Activated T-cell treated with anti-CD3 and anti-CD28 coated beads for 24 hours (primary cell): ENCODE data around the gene DYNLT1.
A peak's percentile ranks its signal among the peaks of the same experiment; 100 is the strongest.
"Not testable (repeated sequence)": the region's sequence is repeated elsewhere in the genome, so short reads cannot be mapped to it uniquely, and the experiment has no call there.

ENCODE experiments used
- DNase-seq: peaks from one replicate; pipeline ENCODE4 v3.0.0-alpha.2; 2020; ENCODE audit warnings: low read depth

DYNLT1 gene

DNA sequence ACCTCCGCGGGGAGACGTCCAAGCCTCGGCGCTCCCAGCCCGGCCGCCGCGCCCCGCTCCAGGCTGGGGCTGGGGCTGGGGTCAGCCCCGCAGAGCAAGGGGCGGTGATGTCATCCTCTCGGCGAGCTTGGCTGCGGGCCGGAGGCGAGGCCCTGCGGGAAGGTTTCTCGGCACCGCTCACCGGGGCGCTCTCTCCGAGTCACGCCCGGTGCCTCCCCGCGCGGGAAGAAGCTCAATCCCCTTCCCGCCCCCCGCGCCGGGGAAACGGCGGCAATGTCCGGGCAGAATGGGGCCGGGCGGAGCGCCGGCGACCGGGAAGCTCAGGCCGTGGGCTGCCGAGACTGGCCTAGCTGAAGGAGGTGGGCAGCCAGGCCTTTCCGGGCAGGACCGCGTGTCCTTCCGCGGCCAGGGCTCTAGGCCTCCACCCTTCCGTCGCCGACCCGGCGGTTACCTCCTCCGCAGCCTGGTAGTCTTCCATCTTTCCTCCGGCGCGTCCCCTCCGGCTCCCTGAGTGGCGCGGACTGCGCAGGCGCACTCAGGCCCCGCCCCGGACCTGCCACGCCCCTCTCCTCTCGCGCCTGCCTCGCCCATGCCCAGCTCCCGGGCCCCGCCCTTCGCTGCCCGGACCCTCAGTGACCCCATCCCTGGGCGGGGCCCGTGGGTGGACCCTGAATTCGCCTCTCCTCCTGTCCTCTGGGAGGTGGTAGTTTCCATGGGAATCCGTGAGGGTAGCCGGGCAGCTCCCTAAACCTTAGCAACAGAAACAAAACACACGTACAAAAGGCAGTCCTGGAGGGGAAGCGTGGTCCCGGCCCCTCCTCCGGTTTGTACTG is at the start of gene DYNLT1:
TSS of gene DYNLT1 (minus strand) at position 513 of the 833 bp plus-strand sequence. CDS start at position 478, 35 bp downstream.
- peak; percentile 90 for DNase-seq

DNA sequence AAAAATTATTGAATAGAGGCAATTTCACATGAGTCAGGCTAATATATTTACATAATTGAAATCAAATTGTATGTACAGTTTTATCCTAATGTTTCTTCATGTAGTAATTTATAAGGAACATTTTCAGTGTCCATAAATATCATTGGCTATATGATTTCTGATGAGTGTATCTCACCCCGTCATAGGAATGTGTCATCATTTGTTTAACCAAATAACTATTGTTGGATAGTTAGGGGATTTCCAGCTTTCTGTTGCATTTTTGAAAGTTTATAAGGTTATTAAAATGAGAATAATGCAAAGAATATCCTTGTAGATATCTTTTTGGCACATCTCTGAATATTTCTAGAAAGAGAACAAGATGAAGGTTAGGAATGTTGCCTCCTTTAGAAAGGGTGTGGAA is 44.3 kb upstream of the DYNLT1 start:
- DNase-seq = no peak

- no peak for DNase-seq
Measured at GRCh38 chr6:158687506-158687905, 43.0 kb upstream of the DYNLT1 start.

DNA sequence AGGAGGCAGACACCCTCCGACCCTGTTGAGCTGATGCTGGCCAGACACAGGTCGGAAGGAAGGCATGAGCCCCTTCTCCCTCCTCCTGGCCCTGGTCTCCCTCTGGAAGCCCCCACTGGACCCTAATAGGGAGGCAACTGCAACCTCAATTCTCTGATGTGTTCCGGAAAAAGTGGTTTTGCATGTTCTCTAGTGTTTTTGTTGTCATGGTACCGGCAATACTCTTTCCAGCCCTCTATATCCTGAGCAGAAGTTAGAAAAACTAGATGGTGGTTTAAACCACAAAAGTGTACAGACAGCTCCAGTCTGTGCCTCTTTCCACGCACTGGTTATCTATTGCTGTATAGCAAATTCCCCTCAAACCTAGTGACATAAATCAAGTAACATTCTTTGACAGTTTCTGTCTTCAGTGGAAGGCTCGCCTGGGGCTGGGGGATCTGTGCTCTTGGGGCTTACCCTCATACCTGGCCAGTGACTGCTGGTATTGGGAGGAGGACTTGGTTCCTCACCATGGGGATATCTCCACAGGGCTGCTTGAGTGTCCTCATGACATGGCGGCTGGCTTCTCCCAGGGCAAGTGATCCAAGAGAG is 42.3 kb upstream of the DYNLT1 start:
- peak; percentile 11 for DNase-seq

DNA sequence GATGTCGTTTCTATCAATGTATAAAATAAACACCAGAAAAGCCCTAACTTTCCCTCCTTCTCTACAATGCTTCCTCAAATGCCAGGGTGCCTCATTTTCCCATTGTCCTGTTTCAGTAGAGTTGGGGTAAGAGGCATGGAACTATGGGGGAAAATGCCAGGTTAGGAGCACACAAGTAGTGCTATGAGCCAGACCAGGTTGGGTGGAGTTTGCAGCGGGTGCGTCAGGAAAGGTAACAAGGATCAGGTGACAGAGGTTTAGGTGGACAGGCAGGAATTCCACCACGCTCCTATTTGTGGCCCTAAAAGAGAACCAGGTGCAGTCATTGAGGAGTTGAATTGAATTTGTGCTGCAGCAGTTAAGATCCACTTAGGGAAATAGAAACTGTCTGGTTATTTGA is 41.8 kb upstream of the DYNLT1 start:
- no peak for DNase-seq

- no peak for DNase-seq
Measured at GRCh38 chr6:158684745-158685324, 40.3 kb upstream of the DYNLT1 start.

- no peak for DNase-seq
Measured at GRCh38 chr6:158684311-158684710, 39.8 kb upstream of the DYNLT1 start.

- no peak for DNase-seq
Measured at GRCh38 chr6:158680481-158680880, 35.9 kb upstream of the DYNLT1 start.

GRCh38 chr6:158680015-158680414 is 35.5 kb upstream of the DYNLT1 start:
- DNase-seq = no peak

- DNase-seq = no peak
Measured at GRCh38 chr6:158677906-158678578, 33.5 kb upstream of the DYNLT1 start.

GRCh38 chr6:158677094-158677493 is 32.6 kb upstream of the DYNLT1 start:
- not testable (repeated sequence) for DNase-seq

DNA sequence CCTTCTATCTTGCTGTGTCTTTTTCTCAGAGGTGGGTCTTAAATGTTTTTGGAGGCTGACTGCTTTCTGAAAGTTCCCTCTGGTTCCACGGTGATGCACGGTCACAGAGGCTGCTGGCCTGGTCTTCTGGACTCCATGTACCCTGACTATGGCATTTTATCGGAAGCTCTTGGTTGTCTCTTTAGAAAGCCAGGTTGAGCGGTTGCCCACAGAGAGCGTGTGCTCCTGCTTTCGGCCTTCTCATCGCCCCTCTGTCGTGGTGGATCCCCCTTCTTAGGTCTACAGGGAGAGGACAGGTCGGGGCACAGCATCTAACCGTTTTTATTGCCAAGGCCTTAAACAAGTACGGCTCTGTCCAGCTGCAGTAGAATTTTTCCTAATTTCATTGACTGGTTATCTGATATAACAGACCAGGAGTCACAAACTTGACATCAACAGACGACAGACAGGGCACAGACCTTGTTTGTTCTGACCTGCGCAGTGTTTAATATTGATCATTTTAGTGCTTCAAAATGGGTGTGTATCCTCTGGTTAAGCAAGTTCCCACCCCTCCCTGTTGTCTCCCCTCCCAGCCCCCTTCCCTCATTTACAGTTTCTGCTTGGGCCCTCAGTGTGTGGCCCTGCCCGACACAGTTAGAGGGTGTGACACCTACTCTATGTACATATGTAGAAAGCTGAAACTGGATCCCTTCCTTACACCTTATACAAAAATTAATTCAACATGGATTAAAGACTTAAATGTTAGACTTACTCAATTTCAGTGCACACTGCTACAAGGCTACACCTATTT is 30.0 kb upstream of the DYNLT1 start:
- no peak for DNase-seq

- no peak for DNase-seq
Measured at GRCh38 chr6:158672726-158673125, 28.2 kb upstream of the DYNLT1 start.

DNA sequence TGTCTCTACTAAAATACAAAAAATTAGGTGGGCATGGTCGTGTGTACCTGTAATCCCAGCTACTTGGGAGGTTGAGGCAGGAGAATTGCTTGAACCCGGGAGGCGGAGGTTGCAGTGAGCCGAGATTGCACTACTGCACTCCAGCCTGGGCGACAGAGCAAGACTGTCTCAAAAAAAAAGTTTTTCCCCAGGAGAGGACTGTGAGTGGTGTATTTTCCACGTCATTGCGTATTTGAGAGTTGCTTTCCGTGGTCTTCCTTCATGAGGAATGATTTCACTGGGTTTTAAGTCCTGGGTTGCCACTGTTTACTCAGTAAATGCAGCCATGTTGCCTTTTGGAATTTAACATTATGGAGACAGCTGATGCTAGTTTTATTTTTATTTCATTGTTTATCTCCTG is 27.6 kb upstream of the DYNLT1 start:
- not testable (repeated sequence) for DNase-seq

DNA sequence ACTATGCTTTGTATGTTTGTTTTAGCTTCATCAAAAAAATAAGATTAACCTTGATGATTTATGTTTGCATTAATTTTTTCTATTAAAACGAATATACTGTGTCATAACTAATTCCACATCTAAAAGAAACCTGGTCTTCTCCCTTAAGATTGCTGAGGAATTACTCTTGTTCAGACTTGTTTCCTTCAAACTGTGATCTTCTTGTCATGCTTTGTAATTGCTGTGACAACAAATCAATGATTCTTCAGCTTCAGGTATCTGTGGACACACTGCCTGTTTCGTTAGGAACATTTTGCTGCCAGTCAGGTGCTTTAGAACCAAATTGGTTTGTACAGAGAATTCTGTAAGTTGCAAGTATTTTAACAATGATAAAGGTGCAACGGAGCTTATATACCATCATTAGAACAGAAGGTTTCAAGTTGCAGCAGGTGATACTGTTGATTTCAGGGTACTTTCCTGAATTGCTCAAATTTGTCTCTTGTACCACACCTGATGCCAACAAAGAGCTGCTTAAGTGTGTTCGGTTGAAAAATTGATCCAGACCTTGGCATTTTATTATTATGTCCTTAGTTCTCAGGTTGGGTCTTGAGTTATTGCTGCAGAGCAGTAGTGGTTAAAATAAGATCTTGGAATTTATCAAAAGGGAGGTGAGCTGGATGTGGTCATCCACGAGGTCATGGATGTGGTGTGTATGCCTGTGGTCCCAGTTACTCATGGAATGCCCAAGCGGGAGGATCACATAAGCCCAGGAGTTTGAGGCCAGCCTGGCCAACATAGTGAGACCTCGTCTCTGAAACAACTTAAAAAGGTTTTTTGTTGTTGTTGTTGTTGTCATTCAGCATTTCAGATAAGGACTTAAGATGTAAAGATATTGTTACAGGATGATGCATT is 24.8 kb upstream of the DYNLT1 start:
- DNase-seq = no peak

GRCh38 chr6:158668707-158669103 is 24.2 kb upstream of the DYNLT1 start:
- DNase-seq = no peak

- no peak for DNase-seq
Measured at GRCh38 chr6:158667360-158667981, 22.9 kb upstream of the DYNLT1 start.

DNA sequence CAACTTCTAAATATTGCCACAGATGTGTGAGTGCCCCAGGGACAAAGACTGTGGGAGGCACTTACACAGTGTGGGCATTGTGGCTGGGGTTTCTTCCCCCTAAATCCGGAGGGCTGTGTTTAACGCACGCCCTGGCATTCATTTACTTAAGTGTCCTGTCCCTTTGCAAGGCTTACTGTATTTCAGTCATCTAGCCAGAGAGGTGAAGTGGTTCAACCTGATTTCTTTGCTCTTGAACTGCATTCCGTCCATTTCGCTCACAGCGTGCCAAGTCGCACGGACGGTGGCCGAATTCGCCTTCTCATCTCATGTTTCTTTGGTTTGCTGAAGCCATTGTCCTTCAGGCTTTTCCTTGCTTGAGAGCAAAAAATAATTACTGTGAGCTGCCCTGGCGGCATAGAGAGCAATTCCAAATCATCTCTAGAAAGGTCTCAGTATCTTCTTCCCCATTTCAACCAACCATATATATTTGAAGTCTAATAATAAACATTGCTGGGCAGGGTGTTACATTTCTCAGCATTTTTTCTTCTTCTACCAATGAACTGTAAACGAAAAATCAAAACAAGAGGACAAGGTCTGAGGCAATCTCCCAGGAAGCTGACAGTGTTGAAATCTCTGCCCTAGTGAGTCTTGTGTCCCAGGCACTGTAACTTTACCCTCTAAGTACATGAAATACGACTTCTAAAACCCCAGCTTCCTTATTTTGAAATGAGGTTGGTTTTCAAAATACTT is 22.3 kb upstream of the DYNLT1 start:
- DNase-seq = no peak

GRCh38 chr6:158665332-158665731 is 20.8 kb upstream of the DYNLT1 start:
- DNase-seq = no peak
